Peyer's patch (tissue), 4 donors: ENCODE results near the gene EXD3. TPM values are rescaled to one million over a fixed set of nuclear protein-coding genes. Genes with fewer than 3 reads are reported as not detected.

Source experiments
- DNase-seq, 3 donors: peaks; one replicate each; pipeline ENCODE4 v3.0.0-alpha.2; 2017 to 2019
- H3K27ac ChIP-seq, 4 donors: fragments of 200-600 bp; sonication (generic); one replicate each; pipeline ENCODE4 v1.5.1; 2016 to 2019
- H3K27me3 ChIP-seq, 2 donors: fragments of 200-600 bp; sonication (generic); one replicate each; pipeline ENCODE4 v1.5.1; 2019
- H3K36me3 ChIP-seq, 3 donors: fragments of 200-600 bp; sonication (generic); one replicate each; pipeline ENCODE4 v1.5.1; 2016 to 2019
- H3K4me1 ChIP-seq, 4 donors: fragments of 200-600 bp; sonication (generic); one replicate each; pipeline ENCODE4 v1.5.1; 2016 to 2019
- H3K4me3 ChIP-seq, 4 donors: fragments of 200-600 bp; sonication (generic); 1 replicate in 3 of 4; 2 replicates in 1 of 4; pipeline ENCODE4 v1.5.1; 2016 to 2019; ENCODE audit warnings: mild to moderate bottlenecking in 1 of 4
- H3K9me3 ChIP-seq, 4 donors: fragments of 200-600 bp; sonication (generic); one replicate each; pipeline ENCODE4 v1.5.1; 2016 to 2019; ENCODE audit warnings: mild to moderate bottlenecking in 1 of 4
- CTCF ChIP-seq, 6 experiments: fragments of 450-650 bp in 4 of 6; fragments of 200-600 bp in 2 of 6; sonication (generic) in 1 of 6; IDR thresholded peaks; one replicate each; pipeline ENCODE4 v1.5.1; 2017 to 2019; ENCODE audit warnings: antibody characterized with exemption in 6 of 6, mild to moderate bottlenecking in 3 of 6, moderate library complexity in 1 of 6
- POLR2A ChIP-seq, 2 donors: fragments of 450-650 bp; IDR thresholded peaks; one replicate each; pipeline ENCODE4 v1.5.1; 2017; ENCODE audit warnings: antibody characterized with exemption in 2 of 2, mild to moderate bottlenecking in 2 of 2, moderate library complexity in 2 of 2
- total RNA-seq, 4 donors: library from RNA; depleted of rRNA; stranded (reverse); fragments of >200 nt; gene quantifications; one replicate each; pipeline ENCODE4 v1.1.0, GENCODE V29; 2016

EXD3 gene
- total RNA-seq, 4 donors from 2014 or later = 38.7 to 82.4 (median 61.6) TPM

GRCh38 chr9:137369061-137369787 lies 53.7 kb downstream of the EXD3 start:
- peak in 1 of 3 donors; percentile 43 for DNase-seq
- Histone ChIP-seq H3K27ac (no peak overlapping the region), H3K36me3 (peaks cover 0 to 11% (median 0%) of the 10 kb centered on the region in 3 donors), H3K4me1 (no peaks in the 10 kb centered on the region), H3K9me3 (no peaks in the 10 kb centered on the region), H3K4me3 (no peak overlapping the region), H3K27me3 (no peaks in the 10 kb centered on the region)
- TF ChIP-seq CTCF (IDR thresholded peaks at IDR 0.05) = no peak
- no peak for TF ChIP-seq POLR2A (IDR thresholded peaks at IDR 0.05)

- no peaks in the 10 kb centered on the region for H3K27me3 ChIP-seq
- H3K36me3 ChIP-seq = peaks cover 0 to 8% (median 0%) of the 10 kb centered on the region in 3 donors
- no peak overlapping the region for H3K27ac ChIP-seq
- TF ChIP-seq CTCF (IDR thresholded peaks at IDR 0.05) (no peak), POLR2A (IDR thresholded peaks at IDR 0.05) (no peak)
- DNase-seq = peak in 1 of 3 donors; percentile 40
- no peak overlapping the region for H3K4me3 ChIP-seq
- no peaks in the 10 kb centered on the region for H3K9me3 ChIP-seq
- H3K4me1 ChIP-seq = no peaks in the 10 kb centered on the region
Observed at GRCh38 chr9:137368431-137369035, 54.4 kb downstream of the EXD3 start.

- no peak for TF ChIP-seq CTCF (IDR thresholded peaks at IDR 0.05)
- TF ChIP-seq POLR2A (IDR thresholded peaks at IDR 0.05) = no peak
- Histone ChIP-seq H3K4me1 (no peaks in the 10 kb centered on the region), H3K27ac (no peak overlapping the region), H3K4me3 (no peak overlapping the region), H3K9me3 (no peaks in the 10 kb centered on the region), H3K36me3 (peaks cover 0 to 8% (median 0%) of the 10 kb centered on the region in 3 donors), H3K27me3 (no peaks in the 10 kb centered on the region)
- peak in 2 of 3 donors; percentile 23 to 34 for DNase-seq
Observed at GRCh38 chr9:137367506-137368430, 55.2 kb downstream of the EXD3 start.

GRCh38 chr9:137366891-137367381 lies 56.0 kb downstream of the EXD3 start:
- no peak overlapping the region for H3K27ac ChIP-seq
- peak in 1 of 3 donors; percentile 36 for DNase-seq
- no peaks in the 10 kb centered on the region for H3K4me1 ChIP-seq
- peaks cover 0 to 8% (median 0%) of the 10 kb centered on the region in 3 donors for H3K36me3 ChIP-seq
- H3K4me3 ChIP-seq = no peak overlapping the region
- H3K9me3 ChIP-seq = no peaks in the 10 kb centered on the region
- no peak for TF ChIP-seq POLR2A (IDR thresholded peaks at IDR 0.05)
- TF ChIP-seq CTCF (IDR thresholded peaks at IDR 0.05) = no peak
- no peaks in the 10 kb centered on the region for H3K27me3 ChIP-seq

GRCh38 chr9:137366445-137366810 lies 56.5 kb downstream of the EXD3 start:
- Histone ChIP-seq H3K4me1 (no peaks in the 10 kb centered on the region), H3K4me3 (no peak overlapping the region), H3K27ac (no peak overlapping the region), H3K36me3 (peaks cover 0 to 8% (median 0%) of the 10 kb centered on the region in 3 donors), H3K27me3 (no peaks in the 10 kb centered on the region), H3K9me3 (no peaks in the 10 kb centered on the region)
- TF ChIP-seq CTCF (IDR thresholded peaks at IDR 0.05) (no peak), POLR2A (IDR thresholded peaks at IDR 0.05) (no peak)
- peak in 1 of 3 donors; percentile 43 for DNase-seq
